ENCODE results near the gene DCAF5.

- TF ChIP-seq CTCF (IDR thresholded peaks at IDR 0.05) (no peak), POLR2A (IDR thresholded peaks at IDR 0.05) (no peak)
Measured at GRCh38 chr14:69042299-69042698, 110.6 kb downstream of the DCAF5 start.
